GM19463 (cell line): Measurements from ENCODE around the gene TOP1.
A peak's percentile ranks its signal among the peaks of the same experiment; 100 is the strongest.

Experiments
- ATAC-seq: cut with Tn5 transposase; IDR thresholded peaks from one replicate; pipeline ENCODE4 v1.9.1; 2021; ENCODE audit warnings: mild to moderate bottlenecking, moderate library complexity; ENCODE audit not compliant: unreplicated experiment

Gene TOP1

GRCh38 chr20:41054847-41055230, 26.2 kb downstream of the TOP1 start:
- ATAC-seq = no peak

GRCh38 chr20:41055679-41056078, 27.1 kb downstream of the TOP1 start:
- no peak for ATAC-seq

- ATAC-seq = no peak
Observed at GRCh38 chr20:41057999-41058673, 29.5 kb downstream of the TOP1 start.

- ATAC-seq = no peak
Observed at GRCh38 chr20:41058674-41059635, 30.3 kb downstream of the TOP1 start.

- no peak for ATAC-seq
Observed at GRCh38 chr20:41061155-41061554, 32.5 kb downstream of the TOP1 start.

- no peak for ATAC-seq
Observed at GRCh38 chr20:41063442-41063841, 34.8 kb downstream of the TOP1 start.

- peak; percentile 67 for ATAC-seq
Observed at GRCh38 chr20:41064377-41064776, 35.8 kb downstream of the TOP1 start.

- no peak for ATAC-seq
Observed at GRCh38 chr20:41065716-41066115, 37.1 kb downstream of the TOP1 start.

GRCh38 chr20:41068806-41069205, 40.2 kb downstream of the TOP1 start:
- ATAC-seq = no peak

- ATAC-seq = no peak
Observed at GRCh38 chr20:41072190-41072863, 43.7 kb downstream of the TOP1 start.

- no peak for ATAC-seq
Observed at GRCh38 chr20:41072915-41073314, 44.3 kb downstream of the TOP1 start.

- no peak for ATAC-seq
Observed at GRCh38 chr20:41074441-41074840, 45.8 kb downstream of the TOP1 start.

- no peak for ATAC-seq
Observed at GRCh38 chr20:41076776-41077175, 48.2 kb downstream of the TOP1 start.

- no peak for ATAC-seq
Observed at GRCh38 chr20:41078329-41078728, 49.7 kb downstream of the TOP1 start.

GRCh38 chr20:41079066-41079465, 50.4 kb downstream of the TOP1 start:
- no peak for ATAC-seq

GRCh38 chr20:41080866-41081265, 52.2 kb downstream of the TOP1 start:
- ATAC-seq = no peak

- ATAC-seq = no peak
Observed at GRCh38 chr20:41081276-41081814, 52.7 kb downstream of the TOP1 start.

- ATAC-seq = no peak
Observed at GRCh38 chr20:41082306-41082705, 53.7 kb downstream of the TOP1 start.

GRCh38 chr20:41085606-41086005, 57.0 kb downstream of the TOP1 start:
- no peak for ATAC-seq

GRCh38 chr20:41086402-41087324, 58.0 kb downstream of the TOP1 start:
- no peak for ATAC-seq
